HL-60/S4 (cell line): ENCODE results near the gene DLGAP1.
"Not testable (repeated sequence)": the region's sequence is repeated elsewhere in the genome, so short reads cannot be mapped to it uniquely, and the experiment has no call there.

Experiments used
- in situ Hi-C: fragments of 300-500 bp; cut with MboI; formaldehyde crosslinking; loops from 2 replicates; pipeline ENCODE4 v1.14.3; 2022; ENCODE audit warnings: low sequenced_read_pairs

The DLGAP1 gene

DNA sequence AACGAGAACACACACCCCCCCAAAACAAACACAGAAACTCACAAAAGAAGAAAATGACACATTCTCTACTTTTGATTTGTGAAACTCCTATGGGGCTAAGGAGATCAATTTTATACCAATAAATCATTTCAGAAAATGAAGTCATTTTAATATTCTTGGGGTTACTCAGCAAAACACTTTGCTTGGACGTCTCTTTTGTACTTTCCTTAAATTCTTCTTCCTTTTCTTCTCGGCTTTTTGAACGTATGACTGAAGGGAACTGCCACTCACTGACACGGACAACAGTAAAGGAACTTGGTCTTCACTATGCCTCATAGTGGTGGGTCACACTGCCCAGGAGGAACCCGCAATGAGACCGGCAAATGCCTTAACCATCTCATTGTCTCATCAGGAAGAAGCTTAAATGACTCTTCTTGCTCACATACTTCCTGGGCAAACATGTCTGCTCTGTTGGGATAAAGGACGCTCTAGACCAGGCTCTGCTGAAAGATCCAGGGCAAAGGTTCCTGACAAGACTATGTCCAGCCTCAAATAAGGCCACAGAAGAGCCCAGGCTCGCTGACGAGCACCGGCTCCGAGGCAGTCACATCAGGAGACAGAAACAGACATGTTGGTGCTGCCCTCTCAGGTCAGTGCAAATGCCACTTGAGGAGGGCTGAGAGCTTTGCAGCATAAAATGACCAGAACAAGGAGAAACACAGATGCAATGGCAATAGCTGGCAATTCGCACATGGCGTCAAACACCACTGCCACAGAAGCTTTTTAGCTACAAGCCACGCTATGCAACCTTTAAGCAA lies 799.7 kb downstream of the DLGAP1 start:
- in situ Hi-C loops, result loop anchor here (5.0 kb wide), 1 partner anchor 58 kb away; no protein-coding TSS in a partner anchor

DNA sequence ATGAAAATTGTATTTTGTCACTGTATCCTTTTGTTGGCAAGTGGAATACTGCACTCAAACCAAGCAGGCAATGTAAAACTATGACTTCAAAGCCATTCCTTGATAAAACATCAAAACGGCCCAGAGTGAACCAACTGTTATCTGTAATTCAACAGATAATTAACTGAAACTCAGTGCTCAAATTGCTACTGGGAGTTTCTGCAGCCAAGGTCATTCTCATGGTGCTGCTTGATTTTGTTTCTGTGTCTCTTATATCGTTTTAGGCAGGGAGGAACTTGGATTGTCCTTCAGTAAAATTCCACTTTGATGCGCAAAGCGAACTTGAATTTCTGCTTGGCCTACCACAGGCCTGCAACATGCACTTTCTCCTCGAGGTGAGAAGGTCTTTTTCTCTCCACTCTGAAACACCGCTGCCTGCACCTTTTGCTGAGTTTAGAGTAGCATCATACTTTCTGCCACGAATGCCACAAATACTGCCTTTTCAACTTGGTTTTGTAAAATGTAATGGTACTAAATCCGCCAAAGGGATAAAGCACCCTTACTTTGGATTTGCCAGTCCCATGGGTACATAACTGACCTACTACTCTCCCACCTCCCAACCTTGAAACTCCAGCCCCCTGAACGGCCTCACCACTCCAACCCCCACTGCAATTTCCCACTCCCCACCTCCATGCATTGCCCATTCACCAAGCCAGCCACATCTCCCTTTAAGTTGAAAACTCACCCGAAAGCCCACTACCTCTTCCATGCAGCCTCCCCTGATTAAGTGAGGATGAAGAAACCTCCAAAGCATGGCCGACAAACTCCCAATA lies 800.5 kb downstream of the DLGAP1 start:
- in situ Hi-C loops, result loop anchor here (5.0 kb wide), 1 partner anchor 57 kb away; no protein-coding TSS in a partner anchor

DNA sequence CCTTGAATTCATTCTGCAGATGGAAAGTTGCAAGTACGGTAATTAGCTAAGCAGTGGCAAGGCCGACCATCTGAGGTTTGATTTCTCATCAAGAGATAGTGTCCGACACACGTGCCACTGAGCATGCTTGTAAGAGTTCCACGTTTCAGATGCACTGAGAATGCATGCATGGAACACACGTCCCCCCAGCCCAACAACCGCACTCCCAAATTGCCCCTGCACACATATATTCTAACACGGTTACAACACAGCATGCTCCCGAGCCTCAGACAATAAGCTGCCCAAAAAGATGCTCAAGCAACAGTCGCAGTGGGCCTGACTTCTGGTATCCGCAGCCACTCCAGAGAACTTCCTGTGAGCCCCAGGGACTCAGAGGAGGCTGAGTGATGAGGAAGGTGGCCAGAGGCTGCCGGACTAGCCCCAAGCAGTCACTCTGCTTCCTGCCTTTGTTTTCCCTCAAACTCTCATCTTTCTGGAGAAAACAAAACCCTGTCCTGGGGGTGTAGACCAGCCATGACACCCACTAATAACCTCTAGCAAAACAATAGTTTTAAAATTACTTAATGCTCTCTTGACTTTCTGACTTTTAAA lies 801.2 kb downstream of the DLGAP1 start:
- in situ Hi-C loops, result no loop called here

DNA sequence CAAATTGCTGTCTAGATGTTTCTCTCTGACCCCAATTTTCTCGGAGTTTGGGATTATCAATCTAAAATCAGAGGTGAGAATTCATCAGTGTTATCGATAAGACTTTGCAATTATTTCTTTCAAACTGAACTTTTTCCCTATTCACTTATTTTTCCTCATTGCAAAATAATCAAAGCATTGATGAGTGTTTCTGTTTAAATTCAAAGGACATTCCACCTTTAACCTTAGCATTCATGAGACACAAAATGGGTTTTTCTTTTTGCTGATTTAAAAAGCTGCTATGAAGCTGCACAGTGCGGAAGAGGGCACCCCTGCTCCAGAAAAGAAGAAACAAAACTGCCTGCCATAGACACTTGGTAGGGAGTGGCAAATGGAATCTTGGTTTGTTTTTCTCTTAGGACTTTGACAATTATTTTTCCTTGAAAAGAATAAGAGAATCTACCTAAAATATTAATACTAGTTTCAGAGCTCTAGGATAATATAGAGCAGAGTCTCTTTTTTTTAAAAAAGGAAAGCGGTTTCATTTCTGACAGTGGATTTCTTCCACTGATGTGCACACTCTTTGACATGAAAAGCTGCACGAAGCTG lies 801.8 kb downstream of the DLGAP1 start:
- in situ Hi-C loops, result no loop called here

DNA sequence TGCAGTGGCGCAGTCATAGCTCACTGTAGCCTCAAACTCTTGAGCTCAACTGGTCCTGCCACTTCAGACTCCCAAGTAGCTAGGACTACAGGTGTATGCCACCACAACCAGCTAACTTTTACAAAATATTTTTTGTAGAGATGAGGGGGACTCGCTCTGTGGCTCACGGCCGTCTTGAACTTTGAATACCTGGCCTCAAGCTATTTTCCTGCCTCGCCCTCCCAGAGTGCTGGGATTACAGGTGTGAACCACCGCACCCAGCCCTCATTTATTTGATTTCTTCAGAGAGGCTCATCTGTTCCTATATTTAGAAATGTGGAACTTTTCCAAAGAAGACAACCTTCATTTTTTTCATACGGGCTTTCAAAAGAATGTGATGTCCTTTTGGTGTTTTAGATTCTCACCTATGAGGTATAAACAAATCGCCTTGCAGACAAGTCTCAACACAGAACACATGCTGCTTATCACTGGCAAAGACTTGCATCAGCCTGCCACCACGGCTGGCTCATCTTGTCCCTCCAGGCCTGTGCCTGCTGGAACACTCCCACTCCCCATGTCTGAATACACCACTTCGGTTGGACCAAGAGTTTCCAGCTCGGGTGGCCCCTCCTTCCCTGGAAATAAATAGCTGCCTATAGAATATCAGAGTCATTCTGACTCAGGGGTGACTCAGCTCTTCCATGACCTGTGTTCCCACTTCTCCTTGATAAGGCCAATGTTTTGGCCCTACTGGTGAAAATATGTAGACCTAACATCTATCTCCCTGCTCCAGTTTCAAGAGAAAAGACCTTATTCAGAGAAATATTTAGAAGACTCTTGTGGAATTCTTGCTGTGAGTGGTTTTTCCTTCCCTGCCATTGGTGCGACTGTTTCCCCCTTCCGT lies 802.5 kb downstream of the DLGAP1 start:
- in situ Hi-C loops, result no loop called here

DNA sequence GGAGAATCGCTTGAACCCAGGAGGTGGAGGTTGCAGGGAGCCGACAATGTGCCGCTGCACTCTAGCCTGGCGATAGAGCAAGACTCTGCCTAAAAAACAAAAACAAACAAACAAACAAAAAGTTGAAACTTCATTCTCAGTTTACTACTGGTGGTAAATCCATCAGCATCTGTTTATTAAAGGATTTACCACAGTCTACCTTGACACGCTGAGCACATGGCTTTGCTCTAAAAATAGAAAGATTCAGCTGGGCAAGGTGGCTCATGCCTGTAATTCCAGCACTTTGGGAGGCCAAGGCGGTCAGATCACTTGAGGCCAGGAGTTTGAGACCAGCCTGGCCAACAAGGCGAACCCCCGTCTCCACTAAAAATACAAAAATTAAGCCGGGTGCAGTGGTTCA lies 803.8 kb downstream of the DLGAP1 start:
- in situ Hi-C loops, result no loop called here

DNA sequence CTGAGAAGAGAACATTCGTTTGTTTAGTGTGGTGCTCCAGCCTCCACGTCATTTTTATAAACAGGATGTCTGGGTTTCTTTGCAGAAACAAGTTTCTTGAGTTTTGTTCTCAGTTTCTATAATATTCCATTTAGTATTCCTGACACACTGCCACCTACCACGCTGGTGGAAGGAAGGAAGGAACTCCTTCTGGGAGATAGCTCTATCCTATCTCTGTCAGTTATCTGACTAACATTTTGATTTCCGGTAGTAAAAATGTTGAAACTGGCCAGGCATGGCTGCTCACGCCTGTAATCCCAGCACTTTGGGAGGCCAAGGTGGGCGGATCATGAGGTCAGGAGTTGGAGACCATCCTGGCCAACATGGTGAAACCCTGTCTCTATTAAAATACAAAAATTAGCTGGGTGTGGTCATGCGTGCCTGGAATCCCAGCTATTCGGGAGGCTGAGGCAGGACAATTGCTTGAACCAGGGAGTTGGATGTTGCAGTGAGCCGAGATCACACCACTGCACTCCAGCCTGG lies 804.5 kb downstream of the DLGAP1 start:
- in situ Hi-C loops, result not testable (repeated sequence)

DNA sequence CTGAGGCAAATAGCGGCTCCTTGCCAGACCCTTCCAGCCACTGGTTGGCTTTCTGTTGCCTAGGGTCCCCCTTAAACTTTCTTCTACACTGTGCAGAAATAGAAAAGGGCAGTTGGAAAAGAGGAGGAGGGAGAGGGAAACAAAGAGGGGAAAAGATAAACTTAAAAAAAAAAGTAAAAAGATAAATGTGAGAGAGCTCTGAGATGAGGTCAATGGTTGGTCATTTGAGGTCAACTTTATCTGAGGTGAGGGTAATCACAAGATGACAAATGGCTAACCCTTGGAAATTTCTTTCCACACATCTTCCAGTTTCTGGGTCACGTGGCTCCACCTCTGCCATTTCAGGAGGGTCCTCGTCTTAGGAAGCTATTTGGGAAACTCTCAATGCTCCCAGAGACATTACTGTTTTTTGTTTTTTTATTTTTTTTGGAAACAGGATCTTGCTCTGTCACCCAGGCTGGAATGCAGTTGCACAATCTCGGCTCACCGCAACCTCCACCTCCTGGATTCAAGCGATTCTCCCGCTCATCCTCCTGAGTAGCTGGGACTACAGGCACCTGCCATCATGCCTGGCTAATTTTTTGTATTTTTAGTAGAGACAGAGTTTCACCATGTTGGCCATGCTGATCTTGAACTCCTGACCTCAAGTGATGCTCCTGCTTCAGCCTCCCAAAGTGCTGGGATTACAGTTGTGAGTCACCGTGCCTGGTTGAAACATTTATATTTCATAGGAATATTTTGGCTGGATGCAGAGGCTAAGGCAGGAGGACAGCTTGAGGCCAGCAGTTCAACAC lies 805.3 kb downstream of the DLGAP1 start:
- in situ Hi-C loops, result no loop called here

DNA sequence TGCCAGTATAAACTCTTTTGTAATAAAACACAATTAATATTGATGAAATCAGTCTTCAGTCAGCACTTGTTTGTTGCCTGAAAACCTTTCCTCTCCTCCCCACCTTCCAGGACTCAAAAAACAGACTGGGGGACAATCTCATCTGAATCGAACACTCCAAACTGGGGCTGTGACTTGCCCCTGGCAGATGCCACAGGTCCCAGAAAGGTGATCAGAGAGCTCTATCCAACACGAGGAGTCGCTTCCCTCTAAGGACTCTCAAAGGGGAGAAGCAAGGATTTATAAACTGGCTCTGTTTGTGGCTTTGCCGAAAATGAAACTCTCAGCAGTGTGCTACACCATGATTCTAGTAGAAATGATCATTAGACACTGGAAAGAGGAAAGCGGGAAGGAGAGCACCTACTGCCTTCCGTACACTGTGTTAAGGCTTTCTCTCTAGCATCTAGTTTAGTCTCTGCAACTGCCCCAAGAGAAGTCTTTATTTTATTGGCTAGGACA lies 805.9 kb downstream of the DLGAP1 start:
- in situ Hi-C loops, result no loop called here

DNA sequence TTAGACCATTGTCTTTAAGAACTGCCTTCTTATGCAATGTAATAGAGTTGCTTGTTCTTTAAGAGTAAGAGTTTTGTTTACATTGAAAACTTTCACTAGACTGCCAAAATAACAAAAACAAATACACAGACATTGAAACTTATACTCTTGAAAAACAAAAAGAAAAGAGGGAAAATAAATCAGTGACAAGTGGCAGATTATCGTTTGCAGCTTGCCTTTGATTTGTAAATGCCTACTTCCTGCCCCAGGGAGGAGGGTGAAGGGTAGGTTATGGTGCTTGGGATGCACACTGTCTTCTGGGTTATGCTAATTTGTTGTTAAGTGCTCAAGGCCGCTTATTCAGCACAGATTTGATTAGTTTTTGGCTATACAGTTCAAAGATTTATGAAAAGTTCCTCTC lies 806.5 kb downstream of the DLGAP1 start:
- in situ Hi-C loops, result no loop called here

DNA sequence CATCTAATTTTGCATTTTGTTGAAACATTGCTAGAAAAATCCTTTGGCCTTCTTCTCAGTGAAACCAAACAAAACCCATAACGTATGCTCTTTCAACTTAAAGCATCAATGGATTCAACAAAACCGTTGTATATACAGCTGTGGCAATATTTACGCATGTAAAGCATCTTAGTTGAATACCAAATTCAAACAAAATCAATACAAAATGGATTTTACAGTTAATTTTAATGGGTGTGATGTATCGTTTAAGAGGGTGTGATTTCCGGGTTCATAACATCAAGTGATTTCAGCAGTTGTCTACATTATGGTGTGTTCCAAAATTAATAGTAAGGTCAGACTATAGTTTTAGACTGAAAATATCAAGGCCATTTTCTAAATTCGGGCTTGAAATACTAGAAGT lies 806.9 kb downstream of the DLGAP1 start:
- in situ Hi-C loops, result no loop called here

DNA sequence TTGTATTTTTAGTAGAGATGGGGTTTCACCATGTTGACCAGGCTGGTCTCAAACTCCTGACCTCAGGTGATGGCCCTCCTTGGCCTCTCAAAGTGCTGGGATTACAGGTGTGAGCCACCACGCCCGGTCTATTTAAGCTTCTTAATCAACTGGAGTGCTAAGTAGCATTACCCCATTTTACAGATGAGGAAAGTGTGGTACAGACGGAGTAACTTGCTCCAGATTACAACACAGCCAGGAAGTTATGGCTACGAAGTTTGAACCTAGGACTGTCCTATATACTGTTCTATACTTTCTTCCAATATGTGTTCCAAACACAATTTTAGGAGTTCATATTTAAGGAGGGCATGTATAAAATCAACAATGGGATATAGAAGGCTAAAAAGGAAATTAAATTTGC lies 807.5 kb downstream of the DLGAP1 start:
- in situ Hi-C loops, result no loop called here

DNA sequence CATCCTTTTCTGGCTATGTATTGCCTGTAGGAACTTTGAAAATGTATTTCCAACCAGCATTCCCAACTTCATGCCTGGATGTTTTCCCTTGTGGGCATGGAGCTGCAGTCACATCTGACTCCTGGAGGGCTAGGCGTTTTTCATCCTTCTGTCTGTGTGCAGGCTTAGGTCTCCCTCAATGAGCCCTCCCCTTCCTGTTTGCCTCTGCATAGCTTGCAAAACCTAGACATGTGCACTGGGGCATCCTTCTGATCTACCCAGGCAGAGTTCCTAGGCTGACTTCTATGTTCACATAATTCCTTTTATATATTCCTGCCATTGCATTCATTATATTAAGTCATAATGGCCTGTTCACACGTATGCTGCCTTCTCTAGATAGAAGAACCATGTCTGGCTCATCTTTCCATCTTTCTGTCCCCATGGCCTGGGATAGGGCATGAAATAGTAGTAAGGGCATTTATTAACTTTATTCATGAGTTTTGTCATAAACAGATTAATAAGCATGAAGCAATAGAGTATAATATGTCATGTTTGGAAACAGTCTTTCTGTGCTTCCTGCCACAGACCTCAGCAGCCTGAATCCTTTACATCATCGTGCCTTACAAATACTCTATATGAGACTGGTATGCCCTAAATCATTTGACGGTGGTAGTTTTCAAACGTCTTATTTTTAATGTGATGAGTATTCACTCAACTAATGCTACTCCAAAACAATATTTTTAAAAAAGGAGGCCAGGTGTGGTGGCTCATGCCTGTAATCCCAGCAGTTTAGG lies 809.5 kb downstream of the DLGAP1 start:
- in situ Hi-C loops, result no loop called here

DNA sequence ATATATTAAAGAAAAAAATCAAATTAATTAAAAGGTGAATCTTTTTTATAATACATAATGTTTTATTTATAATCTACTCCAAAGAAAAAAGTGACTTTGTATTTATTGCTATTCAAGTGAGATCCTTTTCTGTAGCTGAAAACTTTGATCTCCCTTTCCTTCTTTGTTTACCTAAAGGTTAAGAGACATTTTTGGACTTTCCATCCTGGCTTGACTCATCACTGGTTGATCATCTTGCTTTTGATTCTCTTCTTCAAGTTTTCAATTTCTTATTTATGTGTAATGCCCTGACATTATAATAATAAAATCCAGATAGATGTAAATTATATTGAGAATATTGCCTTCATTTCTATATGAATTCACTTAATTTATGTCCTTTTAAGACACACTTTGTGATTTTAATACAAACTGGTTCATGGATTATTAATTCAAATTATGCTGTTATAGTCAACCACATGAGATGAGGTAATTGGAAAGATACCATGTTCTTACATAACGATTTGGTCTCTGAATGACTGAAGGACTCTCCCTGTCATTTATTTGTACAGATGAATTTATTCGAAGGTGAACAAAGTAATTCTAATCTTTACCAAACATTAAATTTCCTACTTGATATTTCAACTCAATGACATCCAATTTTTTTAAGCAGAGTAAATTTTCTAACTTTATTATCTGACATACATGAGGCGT lies 820.7 kb downstream of the DLGAP1 start:
- in situ Hi-C loops, result no loop called here

DNA sequence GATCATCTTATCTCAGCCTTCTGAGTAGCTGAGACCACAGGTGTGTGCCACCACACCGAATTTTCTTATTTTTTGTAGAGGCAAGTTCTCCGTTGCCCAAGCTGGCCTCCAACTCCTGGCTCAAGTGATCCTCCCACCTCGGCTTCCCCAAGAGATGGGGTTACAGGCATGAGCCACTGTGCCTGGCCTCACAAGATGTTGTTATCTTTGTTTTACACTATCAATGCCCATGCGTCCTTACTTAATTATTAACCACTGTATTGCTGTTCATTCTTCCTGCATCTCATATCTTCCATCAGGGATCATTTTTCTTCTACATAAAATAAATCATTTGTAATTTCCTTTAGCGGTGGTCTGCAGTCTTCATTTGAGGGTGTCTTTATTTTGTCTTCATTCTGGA lies 823.2 kb downstream of the DLGAP1 start:
- in situ Hi-C loops, result no loop called here

DNA sequence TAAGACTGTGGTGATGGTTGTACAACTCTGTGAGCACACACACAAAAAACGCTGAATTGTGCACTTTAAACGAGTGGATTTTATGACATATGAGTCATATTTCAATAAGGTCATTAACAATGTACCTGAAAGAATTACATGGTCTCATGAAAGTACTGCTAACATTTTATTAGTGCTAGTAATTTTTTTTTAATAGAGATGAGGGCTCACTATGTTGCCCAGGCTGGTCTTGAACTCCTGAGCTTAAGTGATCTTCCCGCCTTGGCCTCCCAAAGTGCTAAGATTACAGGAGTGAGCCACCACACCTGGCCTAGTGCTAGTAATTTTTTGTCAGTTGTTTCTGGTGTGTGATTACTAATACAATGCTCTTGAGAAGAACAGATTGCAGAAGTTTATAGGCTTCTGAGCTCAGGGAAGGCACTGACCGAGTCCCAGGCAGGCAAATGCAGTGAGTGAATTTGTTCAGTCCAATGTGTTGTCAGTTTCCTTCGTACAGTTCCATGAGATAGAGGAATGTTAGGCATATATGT lies 828.1 kb downstream of the DLGAP1 start:
- in situ Hi-C loops, result no loop called here

DNA sequence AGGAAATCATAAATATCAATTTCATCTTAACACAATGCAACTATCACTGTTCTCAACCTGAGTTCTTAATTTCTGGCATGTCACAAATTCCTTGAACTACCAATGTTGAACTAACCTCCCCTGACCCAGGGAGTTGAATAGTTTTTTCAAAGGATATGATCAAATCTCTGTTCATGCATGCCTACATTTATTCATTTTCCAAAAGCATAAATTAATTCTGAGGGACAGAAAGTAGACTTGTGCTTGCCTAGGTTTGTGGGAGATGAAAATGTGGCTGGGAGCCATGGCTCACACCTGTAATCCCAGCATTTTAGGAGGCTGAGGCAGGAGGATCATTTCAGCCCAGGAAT lies 829.4 kb downstream of the DLGAP1 start:
- in situ Hi-C loops, result no loop called here
